Measurements from ENCODE around the gene TTC34.

Gene TTC34

GRCh38 chr1:2623571-2624337, 177.7 kb downstream of the TTC34 start:
- DNase-seq, result no peak

GRCh38 chr1:2617971-2618470, 183.5 kb downstream of the TTC34 start:
- DNase-seq, result no peak

DNA sequence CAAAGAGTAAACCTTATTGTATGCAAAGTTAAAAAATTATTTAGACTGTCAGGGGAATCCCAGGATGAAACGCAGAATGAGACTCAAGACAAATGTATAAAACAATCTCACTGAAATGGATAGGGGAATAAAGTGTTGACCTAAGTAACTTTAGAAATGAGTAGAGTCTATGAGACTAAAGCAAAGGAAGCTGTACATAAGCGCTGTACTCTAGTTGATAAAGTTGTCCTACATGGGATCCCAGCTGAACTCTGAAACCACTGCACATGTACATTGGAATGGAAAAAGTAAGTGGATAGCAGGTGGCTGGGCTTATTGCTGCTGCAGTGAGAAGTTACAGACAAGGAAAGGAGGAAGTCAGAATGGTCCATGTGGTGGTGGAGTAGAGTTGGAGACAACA, 187.3 kb downstream of the TTC34 start:
- no peak for DNase-seq

DNA sequence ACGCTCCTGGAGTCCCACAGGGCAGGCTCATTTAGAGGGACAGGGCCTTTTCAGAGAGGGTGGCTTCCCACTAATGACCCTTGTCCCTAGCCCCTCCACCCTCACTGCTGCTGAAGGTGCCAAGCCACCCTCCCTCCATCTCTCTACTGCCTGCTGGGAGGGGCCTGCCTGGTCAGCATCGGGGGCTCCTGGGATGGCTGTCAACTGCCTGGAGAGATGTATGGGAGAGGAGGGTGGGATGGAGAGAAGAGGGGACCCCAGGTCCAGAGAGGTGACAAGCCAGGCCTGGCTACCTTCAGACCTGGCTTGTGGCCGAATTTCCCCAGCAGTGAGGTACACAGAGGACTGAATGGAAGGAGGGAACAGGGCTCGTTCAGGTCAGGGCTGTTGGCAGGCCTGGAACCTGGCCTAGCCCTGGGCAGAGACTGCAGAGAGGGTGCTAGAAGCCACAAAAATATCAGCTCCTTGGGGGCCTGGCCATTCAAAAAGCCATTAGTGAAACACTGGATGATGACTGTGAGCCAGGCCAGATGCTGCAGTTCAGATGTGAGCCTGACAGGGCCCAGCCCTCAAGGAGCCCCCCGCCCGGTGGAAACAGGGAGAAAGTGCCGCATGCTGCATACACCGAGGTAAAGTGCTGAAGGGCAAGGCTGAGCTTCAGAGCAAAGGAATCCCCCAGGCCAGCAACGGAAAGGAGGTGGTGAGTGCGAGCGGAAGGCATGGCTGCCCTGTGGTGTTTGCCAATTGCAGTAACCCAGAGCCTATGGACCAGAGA, 188.7 kb downstream of the TTC34 start:
- DNase-seq, result no peak

- DNase-seq, result no peak
These were observed 189.7 kb downstream of the TTC34 start for GRCh38 chr1:2611621-2612437.

DNA sequence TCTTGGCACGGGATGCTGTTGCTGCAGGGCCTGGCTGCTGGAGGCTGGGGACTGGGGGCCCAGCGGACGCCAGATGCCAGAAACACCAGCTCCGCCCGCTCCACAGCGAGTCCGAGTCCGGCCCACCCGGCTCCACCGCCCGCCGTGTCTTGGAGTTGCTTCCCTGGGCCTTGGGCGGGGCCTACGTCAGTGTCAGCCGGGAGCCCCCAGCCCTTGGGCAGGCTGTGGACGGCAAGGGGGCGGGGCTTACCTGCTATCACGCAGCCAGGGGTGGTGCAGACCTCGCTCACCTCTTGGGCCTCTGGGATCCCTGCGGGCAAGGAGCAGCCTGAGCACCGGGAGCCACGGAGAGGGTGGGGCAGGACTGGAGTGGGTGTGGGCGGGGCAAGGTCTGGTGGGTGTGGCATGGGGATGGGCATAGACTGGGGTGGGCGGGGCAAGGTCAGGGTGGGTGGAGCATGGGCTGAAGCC, 190.4 kb downstream of the TTC34 start:
- DNase-seq, result no peak

DNA sequence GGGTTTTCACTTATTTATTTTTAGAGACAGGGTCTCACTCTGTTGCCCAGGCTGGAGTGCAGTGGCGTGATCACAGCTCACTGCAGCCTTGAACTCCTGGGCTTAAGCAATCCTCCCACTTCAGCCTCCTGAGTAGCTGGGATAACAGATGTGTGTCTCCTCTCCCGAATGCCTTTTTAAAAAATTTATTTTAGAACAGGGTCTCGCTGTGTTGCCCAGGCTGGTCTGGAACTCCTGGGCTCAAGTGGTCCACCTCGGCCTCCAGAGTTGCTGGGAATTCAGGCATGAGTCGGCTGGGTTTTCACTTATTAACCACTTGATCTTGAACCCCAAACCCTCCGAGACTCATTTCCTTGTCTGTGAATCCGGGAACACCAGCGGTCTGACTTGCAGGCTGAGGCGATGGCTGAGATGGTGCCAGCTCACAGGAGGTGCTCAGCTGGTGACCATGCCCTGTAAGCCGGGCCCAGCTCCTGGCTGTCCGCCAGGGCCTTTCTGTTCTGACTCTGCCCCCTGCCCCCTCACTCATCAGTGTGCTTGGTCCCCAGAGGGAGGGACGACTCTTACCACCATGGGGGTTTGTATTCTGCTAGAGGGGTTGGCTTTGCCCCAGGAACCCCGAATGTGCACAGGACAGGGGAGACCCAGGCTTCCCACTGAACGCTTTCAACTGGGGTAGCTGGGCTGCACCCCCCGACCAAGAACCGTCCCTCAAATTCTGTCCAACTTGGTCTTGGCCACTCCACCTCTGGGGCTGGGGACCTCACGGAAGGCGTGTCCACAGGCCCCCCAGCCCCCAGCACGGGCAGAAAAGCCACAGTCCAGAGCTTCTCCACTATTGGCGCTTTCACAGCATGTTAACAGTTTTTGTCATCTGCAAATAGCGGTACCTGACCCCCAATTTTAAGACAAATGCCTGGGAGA, 191.2 kb downstream of the TTC34 start:
- DNase-seq, result no peak

DNA sequence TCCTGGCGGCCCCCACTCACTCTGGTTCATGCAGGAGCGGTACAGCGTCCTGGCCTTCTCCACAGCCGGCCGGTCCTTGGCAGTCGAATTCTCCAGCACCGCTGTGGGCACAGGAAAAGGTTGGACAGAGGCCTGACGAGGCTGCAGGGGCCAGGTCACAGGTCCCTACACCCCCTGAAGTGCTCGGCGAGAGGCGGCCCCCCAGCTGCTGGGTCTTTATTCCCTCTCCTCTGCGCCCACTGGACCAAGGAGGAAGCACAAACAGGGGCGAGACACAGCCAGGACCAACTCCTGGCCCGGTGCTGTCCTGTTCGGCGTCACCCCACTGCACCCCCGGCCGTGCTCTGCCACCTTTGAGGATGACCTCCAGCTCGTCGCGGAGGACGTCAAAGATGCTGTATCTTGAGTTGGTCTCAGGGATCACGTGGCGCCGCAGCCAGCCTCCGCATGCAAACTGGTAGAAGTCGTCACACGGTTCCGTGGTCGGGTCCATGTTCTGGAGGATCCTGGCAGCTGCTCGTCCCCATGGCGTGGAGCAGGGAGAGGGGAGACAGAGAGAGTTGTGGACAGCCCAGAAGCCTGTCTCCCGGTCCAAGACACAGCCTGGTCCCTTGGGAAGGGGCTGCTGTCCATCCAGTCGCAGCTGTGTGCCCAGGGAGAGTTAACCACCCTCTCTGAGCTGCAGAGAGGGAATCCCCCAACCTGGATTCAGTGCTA, 192.0 kb downstream of the TTC34 start:
- DNase-seq, result no peak

DNA sequence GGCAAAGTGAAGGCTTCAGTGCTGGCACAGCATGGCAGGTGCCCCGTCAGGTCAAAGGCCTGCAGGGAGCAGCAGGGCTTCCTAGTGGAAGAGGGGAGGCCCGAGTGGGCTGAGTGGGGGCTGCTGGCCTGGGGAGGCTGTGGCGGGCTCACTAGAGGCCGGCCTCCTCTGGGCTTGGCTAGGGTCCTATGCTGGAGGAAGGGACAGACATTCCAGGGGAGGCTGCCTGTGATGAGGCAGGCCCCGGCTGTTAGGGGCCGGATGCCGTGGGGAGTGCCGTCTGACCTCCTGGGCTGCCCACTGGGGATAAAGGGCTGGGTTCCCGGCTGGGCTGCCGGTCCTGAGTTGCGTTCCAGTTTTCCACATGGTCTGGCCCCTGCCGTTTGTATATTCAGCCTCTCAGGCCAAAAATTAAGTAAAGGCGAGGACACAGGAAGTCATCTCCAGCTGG, 193.8 kb downstream of the TTC34 start:
- DNase-seq, result no peak

DNA sequence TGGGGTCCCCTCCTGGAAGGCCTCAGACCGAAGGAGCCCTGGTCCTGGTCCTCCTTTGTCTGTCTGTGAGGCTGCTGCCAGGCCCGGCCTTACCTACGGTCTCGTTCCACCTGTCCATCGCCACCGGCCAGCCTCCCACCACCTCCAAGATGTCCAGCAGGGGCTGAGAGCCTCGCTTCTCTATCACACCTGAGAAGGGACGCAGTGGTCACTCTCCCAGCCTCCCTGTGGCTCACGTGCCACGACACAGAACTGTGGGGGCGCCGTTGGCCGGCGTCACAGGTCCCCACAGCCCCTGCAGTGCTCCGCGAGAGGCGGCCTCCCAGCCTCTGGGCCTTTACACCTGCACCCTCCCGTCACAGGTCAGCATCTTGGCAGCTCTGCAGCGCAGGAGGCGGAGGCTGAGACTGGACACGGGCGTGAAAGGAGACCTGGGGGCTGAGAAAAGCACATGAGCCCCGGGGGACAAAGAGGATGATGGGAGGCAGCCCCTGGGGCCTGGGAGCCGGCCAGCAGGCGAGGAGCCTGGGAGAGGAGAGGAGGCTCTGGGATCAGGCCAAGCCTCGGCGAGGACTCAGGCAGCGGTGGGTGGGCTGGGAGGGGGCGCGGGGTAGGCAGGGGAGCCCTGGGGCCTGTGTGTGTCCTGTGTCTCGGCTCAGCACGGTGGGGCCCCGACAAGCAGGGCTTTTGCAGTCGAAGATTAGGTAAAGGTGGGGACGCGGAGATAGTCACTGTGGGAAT, 194.4 kb downstream of the TTC34 start:
- no peak for DNase-seq

DNA sequence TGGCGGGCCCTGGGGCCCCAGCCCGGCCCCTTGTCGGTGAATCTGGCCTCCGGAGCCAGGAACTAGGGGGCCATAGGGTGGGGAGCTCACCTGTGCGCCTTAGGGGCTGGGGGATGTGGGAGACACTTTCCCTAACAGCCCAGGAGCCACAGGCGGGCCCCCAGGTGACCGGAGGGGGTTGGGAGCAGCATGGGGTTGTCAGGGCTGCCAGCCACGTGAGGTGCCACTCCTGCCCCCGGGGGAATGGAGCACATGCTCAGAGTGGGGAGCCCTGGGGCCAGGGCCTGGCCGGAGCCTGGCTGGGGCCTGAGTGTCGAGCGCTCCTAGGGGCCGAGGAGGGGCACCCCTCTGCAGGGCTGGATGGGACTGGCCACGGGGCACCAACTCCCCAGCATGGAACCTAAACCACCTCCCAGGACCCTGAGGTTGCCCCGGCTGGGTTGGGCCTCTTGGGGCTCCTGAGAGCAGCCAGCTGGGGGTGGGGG, 195.1 kb downstream of the TTC34 start:
- DNase-seq, result no peak

DNA sequence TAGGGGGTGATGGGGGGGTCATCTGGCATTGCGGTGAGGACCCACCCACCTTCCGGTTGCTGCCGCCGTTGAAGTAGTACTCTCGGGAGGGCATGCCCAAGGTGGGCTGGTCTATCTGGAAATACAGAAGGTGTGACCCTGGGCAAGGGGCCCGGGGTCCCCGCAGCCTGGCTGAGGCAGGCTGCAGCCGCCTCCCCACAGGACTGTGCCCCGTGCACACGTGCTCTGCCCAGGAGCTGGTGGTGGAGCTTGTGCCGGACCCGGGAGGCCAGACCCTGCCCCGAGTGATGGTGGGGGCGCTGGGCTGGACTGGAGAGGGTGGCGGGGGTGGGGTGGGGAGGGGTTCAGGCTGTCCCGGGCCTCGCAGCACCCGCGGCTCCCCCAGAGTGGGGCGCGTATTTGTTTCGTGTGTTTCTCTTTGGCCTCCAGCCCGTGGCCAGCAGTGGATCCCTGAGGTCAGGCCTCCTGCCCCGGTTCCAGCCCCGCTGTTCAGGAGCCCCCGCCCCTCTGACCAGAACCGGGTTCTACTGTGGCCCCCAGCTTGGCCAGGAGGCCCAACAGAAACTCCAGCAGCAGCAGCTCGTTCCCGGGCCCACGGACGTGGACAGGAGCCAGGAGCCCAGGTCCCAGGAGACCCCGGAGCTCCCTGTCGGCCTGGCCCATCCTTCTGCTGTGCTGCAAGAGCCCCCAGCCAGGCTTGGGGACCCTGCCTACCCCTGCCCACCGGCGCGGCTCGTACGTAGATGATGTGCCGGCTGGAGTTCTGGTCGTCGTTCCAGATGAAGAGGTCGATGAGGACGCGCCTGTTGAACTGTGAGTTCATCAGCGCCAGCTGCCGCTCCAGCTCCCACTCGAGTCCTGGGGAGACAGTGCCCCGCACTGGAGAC, 195.7 kb downstream of the TTC34 start:
- no peak for DNase-seq

GRCh38 chr1:2604844-2605508, 196.5 kb downstream of the TTC34 start:
- no peak for DNase-seq

DNA sequence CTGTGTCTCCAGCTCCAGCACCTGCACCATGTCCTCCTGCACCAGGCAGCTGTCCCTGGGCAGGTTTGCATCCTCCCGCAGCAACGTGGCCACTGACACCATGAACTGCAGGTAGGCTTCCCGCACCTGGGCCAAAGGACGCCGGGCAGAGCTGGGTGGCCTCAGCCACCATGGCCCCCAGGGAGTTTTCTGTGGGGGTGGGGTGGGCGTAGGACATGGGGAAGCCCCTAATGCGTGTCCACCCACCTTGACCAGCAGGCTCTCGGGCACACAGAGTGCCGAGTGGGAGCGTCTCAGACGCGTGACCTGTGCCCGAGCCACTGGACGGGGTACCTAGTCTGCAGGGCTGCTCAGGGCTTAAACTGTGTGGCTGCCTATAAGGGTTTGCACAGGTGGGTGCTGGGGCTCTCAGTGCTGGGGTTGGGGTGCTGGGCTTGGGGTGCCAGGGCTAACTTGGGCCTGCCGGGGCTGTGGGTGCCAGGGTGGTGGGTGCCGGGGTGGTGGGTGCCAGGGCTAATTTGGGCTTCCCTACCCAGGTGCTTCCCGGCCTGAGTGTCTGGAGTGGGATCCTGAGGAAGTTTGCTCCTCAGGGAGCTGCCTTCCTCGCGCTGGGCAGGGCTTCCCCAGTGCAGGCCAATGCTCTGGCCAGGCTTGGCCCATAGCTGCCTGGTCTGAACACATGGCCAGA, 197.2 kb downstream of the TTC34 start:
- no peak for DNase-seq

DNA sequence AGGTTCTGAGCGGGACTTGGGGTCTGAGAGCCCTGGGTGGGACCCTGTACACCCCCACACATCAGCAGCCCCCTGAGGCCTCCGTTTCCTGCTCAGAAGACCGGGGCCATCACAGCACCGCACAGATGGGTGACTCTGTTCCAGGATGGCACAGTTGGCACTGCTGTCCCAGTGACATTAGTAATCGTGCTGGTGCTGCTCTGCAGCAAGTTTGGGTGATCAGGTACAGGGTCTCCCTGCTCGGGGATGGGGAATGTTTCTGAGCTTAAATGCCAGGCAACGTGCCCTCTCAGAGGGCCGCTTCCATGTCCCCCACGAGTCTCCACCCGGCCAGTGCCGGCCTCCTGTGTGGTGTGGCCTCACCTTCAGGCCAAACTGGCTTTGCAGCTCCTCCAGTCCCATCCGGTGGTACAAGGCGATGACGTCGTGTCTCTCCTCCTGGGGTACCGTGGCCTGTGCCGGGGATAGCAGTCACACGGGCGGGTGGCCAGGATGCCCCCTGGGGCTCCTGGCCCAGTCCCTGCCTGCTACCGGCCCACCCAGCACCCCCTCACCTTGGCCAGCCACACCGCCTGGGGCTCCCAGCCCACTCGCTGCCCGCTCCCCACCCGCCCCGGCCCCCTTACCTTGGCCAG, 197.9 kb downstream of the TTC34 start:
- no peak for DNase-seq

DNA sequence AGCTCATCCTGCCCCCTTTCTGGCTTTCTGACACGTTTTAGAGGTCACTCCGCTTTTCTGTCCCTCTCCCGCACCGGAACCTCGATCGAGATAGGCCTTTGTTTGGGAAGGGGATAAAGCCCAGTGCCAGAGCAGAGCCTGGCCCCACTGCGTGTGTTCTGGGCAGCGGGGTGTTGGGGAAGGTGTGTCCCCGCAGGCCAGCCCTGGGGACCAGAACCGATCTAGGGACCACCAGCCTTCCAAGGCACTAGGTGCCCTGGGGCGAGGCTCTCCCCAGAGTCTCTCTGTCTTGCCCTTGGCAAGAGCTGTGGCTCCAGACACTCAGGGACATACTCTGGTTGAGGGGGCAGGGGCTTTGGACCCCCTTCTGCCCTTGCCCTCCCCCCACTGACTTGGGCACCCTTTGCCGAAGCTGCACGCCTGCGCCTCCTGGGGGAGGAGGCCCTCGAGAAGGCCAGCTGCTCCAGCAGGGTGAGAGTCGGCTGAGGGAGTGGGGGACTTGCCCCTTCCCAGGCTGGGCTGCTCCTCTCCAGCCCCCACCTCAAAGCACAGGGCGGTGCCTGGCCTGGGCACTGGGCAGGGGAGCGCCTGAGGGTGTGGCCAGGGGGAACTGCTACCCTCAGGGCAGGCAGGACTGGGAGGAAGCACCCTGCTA, 198.5 kb downstream of the TTC34 start:
- no peak for DNase-seq

- no peak for DNase-seq
These were observed 199.1 kb downstream of the TTC34 start for GRCh38 chr1:2602311-2602835.
